H1 (cell line): ENCODE data around the gene RAB3IL1. TPM values are rescaled to one million over a fixed set of nuclear protein-coding genes. Genes with fewer than 3 reads are reported as not detected.

ENCODE experiments used
- CBX5 ChIP-seq: fragments of 300-800, 300-1000 bp; sonication (generic); IDR thresholded peaks from 2 replicates; pipeline ENCODE4 v1.7.1; 2016; ENCODE audit warnings: antibody characterized with exemption, low read length, low read depth
- GABPA ChIP-seq: IDR thresholded peaks from 2 replicates; pipeline ENCODE4 v1.6.1; 2011; ENCODE audit warnings: mild to moderate bottlenecking, low read length, moderate library complexity, borderline replicate concordance; ENCODE audit not compliant: insufficient read depth
- polyA plus RNA-seq, 7 experiments: library from polyadenylated mRNA; depleted of rRNA in 3 of 7; stranded (reverse) in 5 of 7; unstranded in 2 of 7; fragments of >200 nt in 5 of 7; fragments of 200-250 nt in 2 of 7; gene quantifications; 1 replicate in 5 of 7; 2 replicates in 1 of 7; 4 replicates in 1 of 7; pipeline versions ENCODE4 v1.2.1 to v1.2.3, GENCODE V29; 2011 to 2013; ENCODE audit warnings: missing spikeins in 2 of 7, mixed read lengths in 2 of 7
- total RNA-seq: library from RNA; stranded (reverse); fragmentation: NEBNext Ultra II Directional; extraction: Animal tissue kit (Norgen Biotek cat#: 25700); gene quantifications from 2 replicates; pipeline ENCODE4 v1.2.1, GENCODE V29; 2021
- TF ChIP-seq, protein P1 (sequence below): fragments of 300-600 bp; sonication (generic); IDR thresholded peaks from 2 replicates; pipeline ENCODE4 v1.7.1; 2012; ENCODE audit warnings: low read length, moderate library complexity, mild to moderate bottlenecking, inconsistent platforms; ENCODE audit not compliant: insufficient replicate concordance

The RAB3IL1 gene
- total and polyA plus RNA-seq, 2 of the 8 experiments (the other 6 are each of a cell fraction or from before 2014, with no cell fraction given): 6.8 to 7.9 TPM

DNA sequence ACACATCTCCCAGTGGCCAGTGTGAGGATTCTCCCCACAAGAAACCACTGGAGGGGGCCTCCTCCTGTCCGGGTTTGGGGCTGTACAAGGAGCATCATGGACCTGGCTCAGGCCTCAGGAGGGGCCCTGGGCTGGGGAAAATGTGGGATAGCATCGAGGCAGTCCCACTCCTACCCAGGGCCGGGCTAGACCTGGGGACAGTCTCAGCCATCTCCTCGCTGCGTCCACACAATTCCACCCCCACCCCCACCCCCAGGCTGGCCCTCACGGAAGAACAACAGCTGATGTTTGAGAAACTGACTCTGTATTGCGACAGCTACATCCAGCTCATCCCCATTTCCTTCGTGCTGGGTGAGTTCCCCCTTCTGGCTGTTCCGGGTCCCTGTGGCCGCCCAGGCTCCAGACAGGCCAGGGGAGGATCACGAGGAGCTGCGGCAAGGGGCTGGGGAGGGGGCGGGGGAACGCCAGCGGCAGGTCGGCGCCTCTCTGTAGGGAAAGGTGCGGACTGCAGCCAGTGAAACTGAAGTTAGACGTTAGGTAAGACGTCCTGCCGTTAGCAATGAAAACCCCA, 37.6 kb upstream of the RAB3IL1 start (continued):
- TF ChIP-seq, protein P1, sequence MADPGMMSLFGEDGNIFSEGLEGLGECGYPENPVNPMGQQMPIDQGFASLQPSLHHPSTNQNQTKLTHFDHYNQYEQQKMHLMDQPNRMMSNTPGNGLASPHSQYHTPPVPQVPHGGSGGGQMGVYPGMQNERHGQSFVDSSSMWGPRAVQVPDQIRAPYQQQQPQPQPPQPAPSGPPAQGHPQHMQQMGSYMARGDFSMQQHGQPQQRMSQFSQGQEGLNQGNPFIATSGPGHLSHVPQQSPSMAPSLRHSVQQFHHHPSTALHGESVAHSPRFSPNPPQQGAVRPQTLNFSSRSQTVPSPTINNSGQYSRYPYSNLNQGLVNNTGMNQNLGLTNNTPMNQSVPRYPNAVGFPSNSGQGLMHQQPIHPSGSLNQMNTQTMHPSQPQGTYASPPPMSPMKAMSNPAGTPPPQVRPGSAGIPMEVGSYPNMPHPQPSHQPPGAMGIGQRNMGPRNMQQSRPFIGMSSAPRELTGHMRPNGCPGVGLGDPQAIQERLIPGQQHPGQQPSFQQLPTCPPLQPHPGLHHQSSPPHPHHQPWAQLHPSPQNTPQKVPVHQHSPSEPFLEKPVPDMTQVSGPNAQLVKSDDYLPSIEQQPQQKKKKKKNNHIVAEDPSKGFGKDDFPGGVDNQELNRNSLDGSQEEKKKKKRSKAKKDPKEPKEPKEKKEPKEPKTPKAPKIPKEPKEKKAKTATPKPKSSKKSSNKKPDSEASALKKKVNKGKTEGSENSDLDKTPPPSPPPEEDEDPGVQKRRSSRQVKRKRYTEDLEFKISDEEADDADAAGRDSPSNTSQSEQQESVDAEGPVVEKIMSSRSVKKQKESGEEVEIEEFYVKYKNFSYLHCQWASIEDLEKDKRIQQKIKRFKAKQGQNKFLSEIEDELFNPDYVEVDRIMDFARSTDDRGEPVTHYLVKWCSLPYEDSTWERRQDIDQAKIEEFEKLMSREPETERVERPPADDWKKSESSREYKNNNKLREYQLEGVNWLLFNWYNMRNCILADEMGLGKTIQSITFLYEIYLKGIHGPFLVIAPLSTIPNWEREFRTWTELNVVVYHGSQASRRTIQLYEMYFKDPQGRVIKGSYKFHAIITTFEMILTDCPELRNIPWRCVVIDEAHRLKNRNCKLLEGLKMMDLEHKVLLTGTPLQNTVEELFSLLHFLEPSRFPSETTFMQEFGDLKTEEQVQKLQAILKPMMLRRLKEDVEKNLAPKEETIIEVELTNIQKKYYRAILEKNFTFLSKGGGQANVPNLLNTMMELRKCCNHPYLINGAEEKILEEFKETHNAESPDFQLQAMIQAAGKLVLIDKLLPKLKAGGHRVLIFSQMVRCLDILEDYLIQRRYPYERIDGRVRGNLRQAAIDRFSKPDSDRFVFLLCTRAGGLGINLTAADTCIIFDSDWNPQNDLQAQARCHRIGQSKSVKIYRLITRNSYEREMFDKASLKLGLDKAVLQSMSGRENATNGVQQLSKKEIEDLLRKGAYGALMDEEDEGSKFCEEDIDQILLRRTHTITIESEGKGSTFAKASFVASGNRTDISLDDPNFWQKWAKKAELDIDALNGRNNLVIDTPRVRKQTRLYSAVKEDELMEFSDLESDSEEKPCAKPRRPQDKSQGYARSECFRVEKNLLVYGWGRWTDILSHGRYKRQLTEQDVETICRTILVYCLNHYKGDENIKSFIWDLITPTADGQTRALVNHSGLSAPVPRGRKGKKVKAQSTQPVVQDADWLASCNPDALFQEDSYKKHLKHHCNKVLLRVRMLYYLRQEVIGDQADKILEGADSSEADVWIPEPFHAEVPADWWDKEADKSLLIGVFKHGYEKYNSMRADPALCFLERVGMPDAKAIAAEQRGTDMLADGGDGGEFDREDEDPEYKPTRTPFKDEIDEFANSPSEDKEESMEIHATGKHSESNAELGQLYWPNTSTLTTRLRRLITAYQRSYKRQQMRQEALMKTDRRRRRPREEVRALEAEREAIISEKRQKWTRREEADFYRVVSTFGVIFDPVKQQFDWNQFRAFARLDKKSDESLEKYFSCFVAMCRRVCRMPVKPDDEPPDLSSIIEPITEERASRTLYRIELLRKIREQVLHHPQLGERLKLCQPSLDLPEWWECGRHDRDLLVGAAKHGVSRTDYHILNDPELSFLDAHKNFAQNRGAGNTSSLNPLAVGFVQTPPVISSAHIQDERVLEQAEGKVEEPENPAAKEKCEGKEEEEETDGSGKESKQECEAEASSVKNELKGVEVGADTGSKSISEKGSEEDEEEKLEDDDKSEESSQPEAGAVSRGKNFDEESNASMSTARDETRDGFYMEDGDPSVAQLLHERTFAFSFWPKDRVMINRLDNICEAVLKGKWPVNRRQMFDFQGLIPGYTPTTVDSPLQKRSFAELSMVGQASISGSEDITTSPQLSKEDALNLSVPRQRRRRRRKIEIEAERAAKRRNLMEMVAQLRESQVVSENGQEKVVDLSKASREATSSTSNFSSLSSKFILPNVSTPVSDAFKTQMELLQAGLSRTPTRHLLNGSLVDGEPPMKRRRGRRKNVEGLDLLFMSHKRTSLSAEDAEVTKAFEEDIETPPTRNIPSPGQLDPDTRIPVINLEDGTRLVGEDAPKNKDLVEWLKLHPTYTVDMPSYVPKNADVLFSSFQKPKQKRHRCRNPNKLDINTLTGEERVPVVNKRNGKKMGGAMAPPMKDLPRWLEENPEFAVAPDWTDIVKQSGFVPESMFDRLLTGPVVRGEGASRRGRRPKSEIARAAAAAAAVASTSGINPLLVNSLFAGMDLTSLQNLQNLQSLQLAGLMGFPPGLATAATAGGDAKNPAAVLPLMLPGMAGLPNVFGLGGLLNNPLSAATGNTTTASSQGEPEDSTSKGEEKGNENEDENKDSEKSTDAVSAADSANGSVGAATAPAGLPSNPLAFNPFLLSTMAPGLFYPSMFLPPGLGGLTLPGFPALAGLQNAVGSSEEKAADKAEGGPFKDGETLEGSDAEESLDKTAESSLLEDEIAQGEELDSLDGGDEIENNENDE: no peak
- no peak for TF ChIP-seq GABPA
- no peak for TF ChIP-seq CBX5
